Measurements from ENCODE around the gene MTHFS. TPM values are rescaled to one million over a fixed set of nuclear protein-coding genes. Genes with fewer than 3 reads are reported as not detected.
A peak's percentile ranks its signal among the peaks of the same experiment; 100 is the strongest.

MTHFS gene
- total RNA-seq, 8 experiments from 2014 or later = 3.9 to 29.5 (median 6.9) TPM

- 40 to 100% (median 79%) methylated on average over 1 to 9 of the region's 9 CpGs for WGBS, 10 experiments
- in situ Hi-C loops (cut with MboI; ENCODE audit: low pct_unique_long_range_greater_than_20kb in 2 of 9, low sequenced_read_pairs in 9 of 9, unreplicated experiment in 9 of 9) = no loop called here
- Histone ChIP-seq H3K27ac (no peak overlapping the region), H3K4me1 (replicated peaks in 1 of 2) (peaks cover 8 to 20% of the 10 kb centered on the region in 2 donors), H3K4me3 (no peak overlapping the region)
- ATAC-seq (replicated peaks in 6 of 8) = peak in 1 of 8 experiments; percentile 31
Observed at GRCh38 chr15:79824136-79824701, 72.6 kb downstream of the MTHFS start.

GRCh38 chr15:79820820-79821219, 76.0 kb downstream of the MTHFS start:
- 30 to 100% (median 81%) methylated on average over 1 to 2 of the region's 2 CpGs; no CpG with 5 or more reads in 3 of the 10 experiments for WGBS, 10 experiments
- Histone ChIP-seq H3K4me1 (replicated peaks in 1 of 2) (peaks cover 0 to 14% of the 10 kb centered on the region in 2 donors), H3K27ac (no peak overlapping the region), H3K4me3 (no peak overlapping the region)
- in situ Hi-C loops (cut with MboI; ENCODE audit: low pct_unique_long_range_greater_than_20kb in 2 of 9, low sequenced_read_pairs in 9 of 9, unreplicated experiment in 9 of 9) = no loop called here
- ATAC-seq (replicated peaks in 6 of 8) = no peak

- in situ Hi-C loops (cut with MboI; ENCODE audit: low pct_unique_long_range_greater_than_20kb in 2 of 9, low sequenced_read_pairs in 9 of 9, unreplicated experiment in 9 of 9) = no loop called here
- H3K27ac ChIP-seq = no peak overlapping the region
- ATAC-seq (replicated peaks in 6 of 8) = no peak
- H3K4me1 ChIP-seq (replicated peaks in 1 of 2) = peaks cover 0 to 14% of the 10 kb centered on the region in 2 donors
- no peak overlapping the region for H3K4me3 ChIP-seq
Observed at GRCh38 chr15:79820176-79820575, 76.6 kb downstream of the MTHFS start.

- in situ Hi-C loops (cut with MboI; ENCODE audit: low pct_unique_long_range_greater_than_20kb in 2 of 9, low sequenced_read_pairs in 9 of 9, unreplicated experiment in 9 of 9) = no loop called here
- H3K4me3 ChIP-seq = no peak overlapping the region
- ATAC-seq (replicated peaks in 6 of 8) = no peak
- H3K27ac ChIP-seq = no peak overlapping the region
- H3K4me1 ChIP-seq (replicated peaks in 1 of 2) = no peaks in the 10 kb centered on the region
- 42 to 100% (median 82%) methylated on average over 1 to 4 of the region's 6 CpGs for WGBS, 10 experiments
Observed at GRCh38 chr15:79816571-79816970, 80.2 kb downstream of the MTHFS start.

- no peak overlapping the region for H3K4me3 ChIP-seq
- no peaks in the 10 kb centered on the region for H3K4me1 ChIP-seq (replicated peaks in 1 of 2)
- no peak overlapping the region for H3K27ac ChIP-seq
- no peak for ATAC-seq (replicated peaks in 6 of 8)
- in situ Hi-C loops (cut with MboI; ENCODE audit: low pct_unique_long_range_greater_than_20kb in 2 of 9, low sequenced_read_pairs in 9 of 9, unreplicated experiment in 9 of 9) = no loop called here
- WGBS, 10 experiments = 43 to 93% (median 70%) methylated on average over 1 to 2 of the region's 5 CpGs; no CpG with 5 or more reads in 6 of the 10 experiments
Observed at GRCh38 chr15:79815468-79815867, 81.3 kb downstream of the MTHFS start.

GRCh38 chr15:79812541-79812940, 84.3 kb downstream of the MTHFS start:
- H3K27ac ChIP-seq = no peak overlapping the region
- 25 to 100% (median 60%) methylated on average over 1 to 2 of the region's 3 CpGs; no CpG with 5 or more reads in 1 of the 10 experiments for WGBS, 10 experiments
- in situ Hi-C loops (cut with MboI; ENCODE audit: low pct_unique_long_range_greater_than_20kb in 2 of 9, low sequenced_read_pairs in 9 of 9, unreplicated experiment in 9 of 9) = no loop called here
- H3K4me1 ChIP-seq (replicated peaks in 1 of 2) = no peaks in the 10 kb centered on the region
- ATAC-seq (replicated peaks in 6 of 8) = peak in 3 of 8 experiments; percentile 54 to 60 (median 58)
- no peak overlapping the region for H3K4me3 ChIP-seq

GRCh38 chr15:79811406-79812405, 85.1 kb downstream of the MTHFS start:
- ATAC-seq (replicated peaks in 6 of 8) = peak in 4 of 8 experiments; percentile 18 to 94 (median 84)
- in situ Hi-C loops (cut with MboI; ENCODE audit: low pct_unique_long_range_greater_than_20kb in 2 of 9, low sequenced_read_pairs in 9 of 9, unreplicated experiment in 9 of 9) = no loop called here
- H3K4me3 ChIP-seq = no peak overlapping the region
- no peaks in the 10 kb centered on the region for H3K4me1 ChIP-seq (replicated peaks in 1 of 2)
- 20 to 96% (median 75%) methylated on average over 2 to 10 of the region's 15 CpGs; no CpG with 5 or more reads in 1 of the 10 experiments for WGBS, 10 experiments
- H3K27ac ChIP-seq = no peak overlapping the region

DNA sequence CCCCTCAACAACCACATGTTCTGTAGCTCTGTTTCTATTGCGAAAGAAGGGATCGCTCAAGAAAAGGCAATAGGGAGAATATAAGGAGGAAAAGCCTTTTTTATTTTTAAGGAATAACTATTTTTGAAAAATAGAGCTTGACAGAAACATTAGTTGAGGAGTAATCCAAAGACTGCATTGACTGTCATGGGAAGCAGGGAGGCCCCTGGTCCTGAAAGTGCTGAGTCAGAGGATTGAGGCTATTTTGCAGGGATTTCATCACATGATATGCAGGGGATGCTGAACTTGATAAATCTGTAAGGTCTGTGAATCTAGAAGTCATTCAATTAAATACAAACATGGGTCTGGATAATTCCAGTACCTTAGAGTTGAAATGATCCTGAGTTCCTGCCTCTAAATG, 92.0 kb downstream of the MTHFS start:
- no peak overlapping the region for H3K27ac ChIP-seq
- ATAC-seq (replicated peaks in 6 of 8) = peak in 7 of 8 experiments; percentile 41 to 68 (median 57)
- peaks cover 2 to 3% of the 10 kb centered on the region in 2 donors for H3K4me1 ChIP-seq (replicated peaks in 1 of 2)
- in situ Hi-C loops (cut with MboI; ENCODE audit: low pct_unique_long_range_greater_than_20kb in 2 of 9, low sequenced_read_pairs in 9 of 9, unreplicated experiment in 9 of 9) = no loop called here
- H3K4me3 ChIP-seq = no peak overlapping the region
- WGBS, 10 experiments = 92 to 100% (median 98%) methylated on average over 1 to 2 of the region's 2 CpGs; no CpG with 5 or more reads in 2 of the 10 experiments

DNA sequence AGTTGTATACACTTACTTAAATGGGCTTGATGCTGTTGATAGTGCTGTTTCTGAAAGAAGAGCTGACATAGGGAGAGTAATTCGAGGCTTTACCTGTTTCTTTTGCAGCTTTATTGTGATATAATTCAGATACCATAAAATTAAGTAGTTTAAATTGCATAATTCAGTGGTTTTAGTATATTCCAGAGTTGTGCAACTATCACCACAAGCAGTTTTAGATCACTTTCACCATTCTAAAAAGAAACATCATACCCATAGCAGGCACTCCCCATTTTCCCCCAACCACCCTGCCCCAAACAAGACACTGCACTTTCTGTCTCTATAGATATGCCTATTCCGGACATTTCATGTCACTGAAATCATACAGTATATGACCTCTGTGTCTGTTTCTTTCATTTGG, 98.5 kb downstream of the MTHFS start:
- Histone ChIP-seq H3K4me1 (replicated peaks in 1 of 2) (no peaks in the 10 kb centered on the region), H3K4me3 (no peak overlapping the region), H3K27ac (no peak overlapping the region)
- 35 to 100% (median 57%) methylated on average over 1 to 2 of the region's 2 CpGs; no CpG with 5 or more reads in 3 of the 10 experiments for WGBS, 10 experiments
- ATAC-seq (replicated peaks in 6 of 8) = no peak
- in situ Hi-C loops (cut with MboI; ENCODE audit: low pct_unique_long_range_greater_than_20kb in 2 of 9, low sequenced_read_pairs in 9 of 9, unreplicated experiment in 9 of 9) = no loop called here

Other genes with a start within 250 kb of the MTHFS start
- gene BCL2A1, start 74.2 kb upstream of the MTHFS start, total RNA-seq = under 1 TPM in 2 of 8 experiments, not detected in 6; 0.54 to 0.92 TPM
- 100 to 1,000 TPM in 7 of 8 experiments, 10 to 100 TPM in 1; 92.4 to 235 (median 127) TPM for gene ZFAND6, start 162.7 kb upstream of the MTHFS start, total RNA-seq